ENCODE data around the gene CYP27B1.

DNA sequence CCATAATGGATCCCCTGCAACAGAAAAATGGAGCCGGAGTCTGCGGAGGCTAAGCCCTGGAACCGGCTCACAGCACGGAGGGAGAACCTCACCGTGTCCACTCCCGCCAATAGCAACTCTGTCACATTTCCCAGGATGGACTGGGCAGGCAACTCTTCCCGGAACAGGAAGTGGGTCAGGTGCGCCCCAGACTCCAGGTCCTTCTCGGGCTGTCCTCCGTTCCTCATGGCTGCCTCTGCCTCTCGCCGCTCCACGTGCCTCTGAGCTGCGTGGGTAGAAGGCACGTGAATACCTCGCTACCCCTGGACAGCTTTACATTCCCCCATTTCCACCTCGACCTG is 2.2 kb downstream of the CYP27B1 start:
- TF ChIP-seq CTCF (IDR thresholded peaks at IDR 0.05; ENCODE audit: low read depth, low read length, missing input control): no peak
- no peak for TF ChIP-seq SP1 (IDR thresholded peaks at IDR 0.05)
- no peak for TF ChIP-seq RAD21 (IDR thresholded peaks at IDR 0.05)
- no peak for TF ChIP-seq MAX (IDR thresholded peaks at IDR 0.05)
- no peak for TF ChIP-seq REST (IDR thresholded peaks at IDR 0.05)
- TF ChIP-seq TAF1 (conservative IDR thresholded peaks at IDR 0.05): no peak
- no peak for TF ChIP-seq FOXA2 (IDR thresholded peaks at IDR 0.05)
- TF ChIP-seq FOXA1 (IDR thresholded peaks at IDR 0.05): no peak
- TF ChIP-seq JUND (IDR thresholded peaks at IDR 0.05): no peak
- no peak for TF ChIP-seq NR2F2 (IDR thresholded peaks at IDR 0.05)
- no peak for TF ChIP-seq GABPA (IDR thresholded peaks at IDR 0.05 in 1 of 2, conservative IDR thresholded peaks at IDR 0.05 in 1 of 2)
- no peak for TF ChIP-seq YY1 (IDR thresholded peaks at IDR 0.05)

All from liver (tissue), 3 donors.